ENCODE measurements around the gene OPA1. TPM values are rescaled to one million over a fixed set of nuclear protein-coding genes. Genes with fewer than 3 reads are reported as not detected.

OPA1 gene
- total RNA-seq, 1 donor from 2014 or later, result 48.5 TPM

DNA sequence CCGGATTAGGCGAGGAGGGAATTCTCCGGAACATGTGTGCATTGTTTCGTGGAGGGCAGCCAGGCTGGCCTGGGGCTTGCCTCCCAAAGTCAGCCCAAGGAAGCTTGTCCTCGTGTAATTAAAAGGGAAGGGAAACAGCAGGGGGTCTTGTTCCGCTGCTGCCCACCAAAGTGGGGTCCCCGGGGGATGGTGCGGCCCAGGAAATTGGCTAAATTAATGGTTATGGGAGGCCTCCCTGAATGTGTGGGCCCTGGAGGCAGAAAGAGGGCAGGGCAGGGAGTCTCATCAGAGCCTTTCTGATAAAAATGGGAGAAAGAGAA lies 118.1 kb downstream of the OPA1 start:
- no peak for ATAC-seq

DNA sequence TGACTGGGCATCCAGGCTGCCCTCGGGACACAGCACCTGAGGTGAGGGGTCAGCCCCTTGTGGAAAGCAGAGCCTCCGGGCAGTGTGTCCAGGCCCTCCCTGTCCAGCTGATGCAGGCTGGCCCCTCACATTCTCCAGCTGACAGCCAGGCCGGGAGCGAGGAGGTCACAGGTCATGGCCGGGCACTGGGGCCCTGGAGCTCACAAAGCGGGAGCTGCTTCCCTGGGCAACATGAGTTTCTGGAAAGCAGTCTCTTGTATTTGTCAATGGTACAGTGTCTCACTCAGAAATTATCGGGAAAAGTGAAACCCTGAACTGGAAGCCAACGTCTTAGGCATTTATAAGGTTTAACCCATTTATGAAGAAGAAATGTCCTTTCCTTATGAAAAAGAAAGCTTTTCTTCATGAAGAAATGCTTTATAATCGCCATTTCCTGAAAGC lies 118.5 kb downstream of the OPA1 start:
- ATAC-seq, result no peak

DNA sequence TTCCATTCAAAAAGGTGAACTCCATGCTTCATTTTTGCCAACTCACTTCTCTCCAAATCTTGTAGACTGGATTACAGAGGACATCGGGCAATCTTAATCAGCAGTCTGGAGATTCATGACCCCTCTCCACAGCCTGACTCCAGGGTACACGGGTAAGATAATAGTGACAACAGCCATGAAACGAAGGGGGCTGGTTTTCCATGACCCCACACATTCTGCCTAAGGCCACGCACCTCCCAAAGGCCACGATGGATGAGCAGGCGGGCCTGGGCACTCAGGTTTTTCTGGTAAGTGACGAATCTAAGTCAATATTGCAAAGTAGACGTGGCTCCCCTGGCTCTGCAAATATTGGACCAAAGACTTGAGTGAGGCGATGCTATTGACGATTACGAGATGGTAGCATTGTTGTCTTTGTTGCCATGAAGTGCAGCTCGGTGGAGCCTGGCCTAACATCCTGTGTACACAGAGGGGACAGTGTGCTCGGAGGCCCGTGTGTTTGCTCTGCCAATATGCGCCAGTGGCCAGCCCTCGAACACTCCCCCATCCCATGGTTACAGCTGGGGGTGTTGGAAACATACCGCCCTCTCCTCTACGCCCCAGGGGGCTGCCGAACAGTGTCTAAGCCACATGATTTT lies 119.1 kb downstream of the OPA1 start:
- ATAC-seq, result no peak

DNA sequence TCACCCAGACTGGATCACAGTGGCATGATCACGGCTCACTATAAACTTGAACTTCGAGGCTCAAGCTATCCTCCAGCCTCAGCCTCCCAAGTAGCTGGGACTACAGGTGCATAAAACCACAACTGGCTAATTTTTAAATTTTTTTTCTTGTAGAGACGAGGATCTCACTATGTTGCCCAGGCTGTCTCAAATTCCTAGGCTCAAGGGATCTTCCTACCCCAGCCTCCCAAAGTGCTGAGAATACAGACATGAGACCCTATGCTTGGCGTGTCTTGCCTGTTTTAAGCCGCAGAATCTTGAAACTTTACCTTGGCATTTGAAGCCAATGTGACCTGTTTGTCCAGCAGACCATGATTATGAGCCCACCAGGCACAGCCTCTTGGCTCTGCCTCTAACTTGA lies 119.9 kb downstream of the OPA1 start:
- ATAC-seq, result no peak

DNA sequence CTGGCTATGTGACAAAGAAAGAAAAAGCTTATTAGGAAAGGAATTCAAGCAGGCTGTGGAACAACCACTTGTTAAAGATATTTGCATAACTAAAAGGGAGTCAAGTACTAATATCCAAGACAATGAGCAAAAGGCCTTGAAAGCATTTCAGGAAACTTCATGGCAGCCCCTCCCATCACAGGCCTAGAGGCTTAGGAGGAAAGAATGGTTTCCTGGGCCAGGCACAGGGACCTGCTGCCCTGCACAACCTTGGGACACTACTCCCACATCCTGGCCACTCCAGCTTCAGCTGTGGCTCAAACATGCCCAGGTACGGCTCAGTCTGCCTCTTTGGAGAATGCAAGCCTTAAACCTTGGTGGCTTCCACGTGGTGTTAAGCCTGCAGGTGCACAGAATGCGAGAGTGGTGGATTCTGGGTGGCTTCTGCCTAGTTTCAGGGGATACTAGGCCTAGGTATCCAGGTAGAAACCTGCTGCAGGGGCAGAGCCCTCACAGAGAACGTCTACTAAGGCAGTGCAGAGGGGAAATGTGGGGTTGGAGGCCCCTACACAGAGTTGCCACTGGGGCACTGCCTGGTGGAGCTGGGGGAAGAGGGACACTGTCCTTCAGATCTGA lies 121.6 kb downstream of the OPA1 start:
- ATAC-seq, result no peak

DNA sequence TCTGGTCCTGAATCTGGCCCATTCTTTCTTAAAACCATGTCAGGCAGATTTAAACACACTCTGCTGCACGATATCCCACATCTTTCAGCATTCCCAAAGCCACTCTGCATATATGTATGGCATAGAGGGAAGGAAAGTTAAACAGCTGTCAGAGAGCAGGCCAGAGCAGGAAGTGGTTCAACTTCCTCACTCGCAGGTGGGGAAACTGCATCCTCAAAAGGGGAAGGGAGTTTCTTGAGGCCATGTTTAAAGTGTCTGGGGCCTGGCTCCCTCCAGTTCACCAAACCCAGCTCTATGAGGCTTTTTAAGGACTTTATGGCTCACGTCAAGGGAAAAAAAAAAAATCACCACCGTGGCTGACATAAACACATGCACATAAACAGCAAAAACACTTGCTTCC lies 123.1 kb downstream of the OPA1 start:
- no peak for ATAC-seq

DNA sequence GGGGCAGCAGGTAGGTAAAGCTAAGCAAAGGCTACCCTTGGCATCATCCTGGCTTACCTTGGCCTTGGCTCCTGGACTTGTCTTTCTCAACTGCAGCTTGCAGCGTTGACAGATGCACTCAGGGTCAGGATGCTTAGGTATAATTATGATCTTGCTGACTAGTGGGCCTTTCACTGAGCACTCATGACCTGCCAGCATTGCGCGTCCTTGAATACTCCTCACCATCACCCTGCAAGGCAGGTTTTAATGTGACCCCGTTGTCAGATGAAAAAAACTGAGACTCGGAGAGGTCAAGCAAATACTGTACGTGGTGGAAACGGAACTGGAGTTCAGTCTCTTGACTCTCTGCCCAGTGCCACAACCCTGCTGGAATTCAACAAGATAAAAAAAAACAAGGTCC lies 126.7 kb downstream of the OPA1 start:
- no peak for ATAC-seq

DNA sequence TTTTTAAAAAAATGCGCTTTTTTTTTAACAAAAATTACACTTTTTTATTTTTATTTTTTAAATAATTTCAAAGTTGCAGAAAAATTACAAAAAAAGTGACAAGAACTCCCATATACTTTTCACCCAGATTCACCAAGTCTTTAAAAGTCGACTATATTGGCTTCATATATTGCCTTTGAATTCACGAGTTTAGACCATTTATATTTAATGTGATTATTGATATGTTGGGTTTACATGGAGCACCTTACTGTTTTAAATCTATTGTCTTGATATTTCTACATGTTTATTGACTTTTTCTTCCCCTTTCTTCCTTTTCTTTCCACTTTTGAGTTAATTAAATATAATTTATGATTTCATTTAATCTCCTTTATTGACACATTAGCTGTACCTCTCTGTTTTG lies 127.2 kb downstream of the OPA1 start:
- ATAC-seq, result no peak

DNA sequence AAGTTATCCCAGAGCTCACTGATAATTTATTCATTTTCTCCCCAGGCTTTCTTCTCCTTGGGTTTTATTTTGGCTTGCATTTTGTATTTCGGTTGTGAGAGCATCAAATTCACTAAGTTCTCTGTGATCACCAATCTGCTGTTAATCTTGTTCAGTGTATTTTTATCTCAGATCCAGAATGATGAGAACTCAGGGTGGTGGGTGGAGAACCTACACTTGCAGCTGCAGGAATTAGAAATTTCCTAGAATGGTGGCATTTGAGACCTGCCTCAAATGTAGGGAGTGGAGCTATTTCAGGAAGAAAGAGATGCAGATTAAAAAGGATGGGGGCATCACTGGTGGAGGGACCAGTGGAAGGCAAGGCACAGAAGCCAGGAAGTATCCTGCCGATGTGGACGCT lies 129.6 kb downstream of the OPA1 start:
- ATAC-seq, result no peak

DNA sequence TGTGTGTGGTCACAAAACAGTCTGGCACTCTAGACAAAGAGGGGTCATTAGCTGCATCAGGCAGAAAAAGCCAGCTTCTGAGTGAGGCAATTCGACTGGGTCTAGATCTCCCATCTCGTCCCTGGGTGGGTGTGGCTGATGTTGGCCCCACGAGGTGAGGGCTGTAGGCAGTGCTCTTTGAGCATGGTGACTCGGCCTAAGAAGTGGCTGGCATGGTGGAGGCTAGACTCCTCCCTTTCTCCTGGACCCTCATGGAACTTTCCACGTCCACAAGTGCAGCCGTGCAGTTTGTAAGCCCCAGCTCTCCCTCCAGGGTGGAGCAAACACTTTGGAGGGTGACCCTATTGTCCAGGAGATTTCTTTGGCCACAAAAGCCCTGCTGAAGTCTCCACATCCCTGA lies 134.1 kb downstream of the OPA1 start:
- ATAC-seq, result no peak

DNA sequence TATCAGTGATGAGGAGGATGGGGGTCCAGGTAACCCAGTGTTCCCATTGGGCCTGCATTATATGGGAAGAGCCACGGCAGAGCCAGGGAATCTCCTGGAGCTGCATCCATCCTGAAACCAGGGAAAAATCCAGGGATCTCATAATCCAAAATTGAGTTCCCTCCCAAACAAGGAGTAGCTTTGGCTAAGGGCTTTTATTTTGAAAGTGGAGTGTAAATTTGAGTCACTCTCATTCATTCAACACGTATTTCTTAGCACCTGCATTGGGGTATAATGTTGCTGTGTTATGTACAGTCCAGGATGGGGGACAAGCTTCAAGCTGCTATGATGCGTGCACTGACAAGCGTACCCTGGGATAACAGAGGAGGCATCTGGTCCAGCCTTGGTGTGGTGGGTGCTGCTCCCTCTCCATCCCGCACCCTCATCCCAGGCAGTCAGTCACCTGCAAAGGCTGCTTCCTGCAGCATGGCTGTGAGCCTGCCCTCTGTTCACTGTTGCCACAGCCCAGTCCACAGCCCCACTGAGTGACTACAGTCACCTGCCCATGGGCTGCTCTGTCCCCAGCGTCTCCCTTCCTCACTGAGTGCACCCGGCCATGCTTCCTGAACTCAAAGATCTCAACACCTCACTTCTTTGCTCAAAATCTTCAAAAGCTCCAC lies 135.6 kb downstream of the OPA1 start:
- ATAC-seq, result no peak

DNA sequence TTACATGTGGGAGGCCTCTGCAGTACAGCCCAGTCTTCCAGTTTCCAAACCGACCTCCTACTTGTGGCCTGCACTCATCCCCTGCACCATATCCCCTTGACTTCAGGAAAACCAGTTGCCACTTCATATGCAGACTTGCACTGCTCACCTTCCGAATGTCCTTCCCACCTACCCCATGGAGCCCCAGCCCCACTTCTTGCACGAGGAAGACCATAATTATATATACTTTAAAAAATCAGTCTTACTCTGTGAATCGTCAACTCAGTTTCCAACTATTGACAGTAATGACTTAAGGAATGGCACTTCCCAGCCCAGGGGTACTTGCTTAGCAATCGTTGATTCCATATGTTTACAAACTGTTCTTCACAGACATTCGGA lies 136.1 kb downstream of the OPA1 start:
- no peak for ATAC-seq

DNA sequence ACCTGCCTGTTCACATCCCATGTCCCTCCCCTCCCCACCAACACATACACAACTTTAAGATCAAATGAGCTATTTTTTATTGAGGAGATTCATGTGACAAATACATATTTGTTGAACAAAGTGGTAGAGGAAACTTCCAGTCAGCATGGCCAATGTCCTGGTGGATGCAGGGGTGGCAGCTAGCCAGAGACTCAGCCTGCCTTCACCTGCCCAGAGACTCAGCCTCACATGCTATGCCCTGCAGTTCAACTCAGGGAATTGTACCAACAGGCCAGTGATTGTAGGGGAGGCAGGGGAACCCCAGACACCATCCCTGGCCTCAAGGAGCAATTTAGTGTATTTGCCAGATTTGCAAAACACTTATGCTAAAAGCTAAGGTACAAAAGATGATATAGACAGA lies 136.6 kb downstream of the OPA1 start:
- no peak for ATAC-seq

DNA sequence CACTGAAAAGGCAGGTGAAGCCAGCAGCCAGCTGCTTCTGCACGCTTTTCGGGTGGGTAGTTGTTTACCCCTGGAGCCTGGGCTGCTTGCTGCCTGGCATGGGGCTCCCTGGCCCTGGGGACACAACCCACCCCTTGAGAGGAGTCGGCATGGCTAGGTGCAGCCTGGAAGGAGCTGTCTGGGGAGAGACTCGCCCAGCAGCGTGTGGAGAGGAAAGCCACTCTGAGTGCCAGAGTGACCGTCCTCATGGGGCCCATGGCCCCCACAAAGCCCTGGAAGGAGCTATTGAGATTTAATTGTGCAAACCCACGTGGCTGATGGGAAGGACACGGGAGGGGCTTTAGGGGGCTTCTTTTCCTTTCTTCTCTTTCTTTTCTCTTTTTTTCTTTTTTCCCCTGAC lies 137.5 kb downstream of the OPA1 start:
- no peak for ATAC-seq

DNA sequence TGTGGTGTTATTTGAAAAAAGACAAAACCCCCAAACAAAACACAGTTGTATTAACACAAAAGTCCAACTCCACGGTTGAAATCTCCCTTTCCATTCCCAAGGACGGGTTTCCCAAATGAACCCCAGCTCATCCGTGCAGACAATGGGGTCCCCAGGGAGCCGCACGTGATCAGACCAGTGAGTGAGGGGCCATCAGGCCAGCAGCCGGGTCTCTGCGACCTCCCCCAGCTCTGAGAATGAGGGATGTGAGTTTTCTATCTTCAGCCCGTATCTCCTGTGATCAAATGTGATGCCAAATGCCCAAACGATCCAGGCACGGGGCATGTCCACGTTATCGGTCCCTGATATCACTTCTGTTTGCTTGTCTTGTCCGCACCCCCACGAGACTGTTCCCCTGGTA lies 138.0 kb downstream of the OPA1 start:
- ATAC-seq, result no peak

DNA sequence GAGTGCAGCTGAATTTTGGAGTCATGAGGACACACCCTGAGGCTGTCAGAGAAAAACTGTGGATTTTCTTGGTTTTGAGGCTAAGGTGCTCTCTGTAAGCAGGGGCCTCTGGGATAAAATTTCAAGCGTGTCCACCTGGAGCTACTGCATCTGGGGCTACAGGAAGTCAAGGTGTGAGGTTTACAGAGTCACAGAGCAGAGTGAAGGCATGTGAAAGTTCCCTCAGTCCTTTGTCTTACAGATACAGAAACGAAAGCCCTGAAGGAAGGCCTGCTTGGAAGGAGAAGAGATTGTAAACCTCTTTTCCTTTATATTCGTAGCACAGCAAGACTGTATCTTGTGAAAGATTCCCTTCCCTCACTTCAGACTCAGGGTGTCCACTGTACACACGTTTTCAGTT lies 138.6 kb downstream of the OPA1 start:
- no peak for ATAC-seq

DNA sequence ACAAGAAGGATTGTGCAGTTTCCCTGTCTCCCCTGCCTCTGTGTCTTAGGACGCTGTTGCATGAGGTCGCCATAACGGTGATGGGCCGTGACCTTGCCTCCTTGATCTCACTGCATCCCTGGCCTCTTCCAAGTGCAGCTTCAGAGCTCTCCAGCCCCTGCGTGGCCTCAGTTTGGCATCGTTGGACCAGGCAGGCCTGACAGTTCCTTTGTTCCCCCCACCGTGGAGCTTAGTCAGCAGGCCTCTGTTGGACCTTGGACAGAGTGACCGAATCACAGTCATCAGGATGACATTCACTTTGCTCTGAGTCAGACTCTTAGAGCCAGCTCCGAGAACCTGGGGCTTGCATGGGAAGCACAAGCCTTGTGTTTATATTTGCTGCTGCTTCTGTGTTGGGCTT lies 139.4 kb downstream of the OPA1 start:
- no peak for ATAC-seq

DNA sequence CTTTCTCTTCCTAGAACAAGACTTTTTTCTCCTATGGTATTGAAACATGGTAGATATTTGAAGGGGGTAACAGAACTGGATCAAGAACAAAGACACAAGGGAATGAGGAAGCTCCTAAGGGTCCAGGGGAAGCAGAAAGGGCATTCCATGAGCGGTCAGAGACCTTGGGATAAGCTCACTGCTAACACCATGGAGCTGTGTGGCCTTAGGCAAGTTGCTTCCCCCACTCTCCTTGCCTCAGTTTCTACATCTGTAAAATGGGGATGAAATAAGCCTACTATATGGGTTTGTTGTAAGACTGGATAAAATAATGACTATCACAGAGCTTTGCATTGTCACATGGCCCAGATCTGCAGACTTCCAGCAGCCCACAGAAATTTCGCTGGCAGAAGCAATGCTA lies 139.8 kb downstream of the OPA1 start:
- ATAC-seq, result no peak

DNA sequence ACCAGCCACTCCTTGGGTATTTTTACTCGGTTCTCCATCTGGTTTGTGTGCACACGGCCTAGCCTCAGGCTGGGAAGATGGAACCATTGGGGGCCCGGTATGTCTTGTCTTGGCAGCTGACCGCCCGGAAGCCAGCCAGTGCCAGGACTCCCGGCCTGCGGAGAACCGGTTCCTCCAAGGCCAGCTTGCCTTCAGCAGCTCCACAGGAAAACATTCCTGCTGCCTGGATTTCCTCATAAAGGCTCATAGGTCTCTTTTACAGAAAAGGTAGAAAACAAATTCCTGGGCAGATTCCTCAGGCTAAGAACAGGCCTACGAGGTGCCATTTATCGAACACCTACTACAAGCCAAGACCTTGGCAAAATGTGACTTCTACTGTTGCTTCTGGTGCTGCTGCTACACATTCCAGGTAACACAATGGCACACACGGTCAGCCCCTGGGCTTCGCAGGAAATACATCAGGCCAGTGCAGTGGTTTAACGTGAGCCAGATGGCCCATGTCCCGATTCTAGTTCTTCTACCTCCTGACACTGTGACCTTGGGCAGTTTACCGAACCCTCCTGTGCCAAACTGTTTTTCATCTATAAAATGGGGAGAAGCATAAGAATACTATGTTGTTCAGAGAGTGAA lies 141.8 kb downstream of the OPA1 start:
- no peak for ATAC-seq

DNA sequence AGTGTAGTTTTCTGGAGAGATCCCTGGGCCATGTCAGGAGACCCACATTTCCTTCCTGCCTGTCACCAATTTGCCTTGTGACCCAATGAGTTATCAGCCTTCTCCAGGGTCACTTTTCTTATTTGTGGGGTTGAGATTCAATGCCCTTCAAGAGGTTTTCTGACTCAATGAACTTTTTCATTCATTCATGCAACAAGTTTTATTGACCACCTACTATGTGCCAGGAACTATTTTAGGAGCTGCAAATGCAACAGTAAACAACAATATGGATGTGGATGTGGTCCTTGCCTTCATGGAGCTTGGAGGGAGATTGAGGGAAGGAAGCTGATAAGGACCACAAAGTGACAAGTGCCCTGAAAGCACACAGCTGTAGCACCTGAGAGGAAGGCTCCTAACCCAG lies 142.8 kb downstream of the OPA1 start:
- no peak for ATAC-seq

DNA sequence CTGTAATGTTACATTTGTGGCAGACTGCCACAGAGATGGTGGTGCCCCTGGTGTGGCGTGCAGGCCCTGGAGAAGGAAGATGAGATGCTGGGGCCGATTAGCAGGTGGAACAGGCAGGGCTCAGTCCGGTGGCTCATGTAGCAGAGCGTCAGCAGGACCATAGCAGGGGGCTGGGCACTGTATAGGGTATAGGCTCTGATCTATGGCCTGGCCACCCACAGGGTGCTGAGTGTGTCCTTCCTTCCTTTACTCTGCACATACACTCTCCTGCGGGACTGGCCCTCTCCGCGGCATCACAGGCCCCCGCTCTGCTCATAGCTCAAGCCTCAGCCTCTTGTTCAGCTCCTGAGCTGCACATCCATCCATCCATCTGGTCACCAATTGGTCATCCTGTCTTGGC lies 143.6 kb downstream of the OPA1 start:
- ATAC-seq, result no peak

DNA sequence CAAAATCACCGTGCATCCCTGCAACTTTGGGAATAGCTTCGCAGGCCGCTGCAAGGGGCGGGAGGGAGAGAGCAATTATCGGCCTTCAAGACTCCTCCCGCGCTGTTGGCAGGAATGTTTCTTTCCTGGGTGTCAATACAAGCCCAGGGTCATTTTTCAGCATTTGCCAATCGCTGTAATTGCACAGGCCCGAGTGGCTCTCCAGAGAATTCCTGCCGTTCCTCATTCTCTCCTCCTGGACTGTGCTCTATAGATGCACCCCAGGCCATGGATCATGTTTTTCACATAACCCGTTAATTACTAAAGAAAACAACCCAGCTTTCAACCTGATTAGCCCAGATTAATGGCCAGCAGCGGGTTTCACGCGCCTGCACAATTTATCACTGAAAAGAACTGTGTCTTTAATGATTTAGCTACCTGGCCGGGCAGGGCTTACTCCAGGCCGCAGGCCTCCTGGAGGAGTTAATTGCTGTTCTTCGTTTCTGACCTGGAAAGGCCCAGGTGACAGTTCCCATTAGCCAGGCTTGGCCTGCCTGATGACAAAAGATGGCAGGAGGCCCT lies 144.3 kb downstream of the OPA1 start:
- ATAC-seq, result no peak

DNA sequence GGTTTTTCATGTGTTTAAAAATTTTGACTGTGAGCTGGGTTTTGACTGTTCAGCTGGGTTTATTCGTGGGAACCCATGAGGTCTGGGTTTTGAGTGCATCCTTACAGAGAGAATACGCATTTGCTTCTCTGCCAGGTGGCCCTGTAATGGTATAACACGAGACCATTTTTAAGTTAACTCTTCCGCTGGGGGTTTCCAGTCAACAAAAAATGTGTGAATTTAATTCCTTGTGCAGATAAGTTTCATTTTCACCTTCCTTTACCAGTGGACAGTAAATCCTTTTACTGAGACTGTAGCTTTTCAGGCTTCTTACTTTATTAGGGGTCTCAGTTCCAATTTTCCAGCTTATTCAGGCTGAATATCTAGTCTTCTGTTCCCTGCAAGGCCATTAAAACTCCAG lies 149.6 kb downstream of the OPA1 start:
- no peak for ATAC-seq

DNA sequence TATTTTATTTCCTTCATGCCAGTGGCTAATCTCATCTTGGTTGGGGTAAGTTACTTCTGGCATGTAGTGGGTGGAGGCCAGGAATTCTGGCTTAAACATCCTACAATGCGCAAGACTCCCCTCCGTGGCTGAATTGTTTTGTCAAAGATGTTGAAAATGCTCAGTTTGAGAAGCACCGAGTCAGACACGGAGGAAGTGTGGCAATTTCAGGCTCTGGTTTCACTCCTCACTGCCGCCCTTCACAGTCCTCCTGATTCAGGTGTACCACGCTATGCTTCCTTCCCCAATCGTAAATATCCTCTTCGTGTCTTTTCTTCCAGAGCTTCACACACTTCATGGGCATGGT lies 150.7 kb downstream of the OPA1 start:
- ATAC-seq, result no peak

All from esophagus mucosa (tissue), 1 donor.